GM03348 (cell line): Measurements from ENCODE around the gene KIR3DL3.
"Not testable (repeated sequence)": the region's sequence is repeated elsewhere in the genome, so short reads cannot be mapped to it uniquely, and the experiment has no call there.

ENCODE experiments used
- DNase-seq: peaks from one replicate; pipeline ENCODE4 v3.0.0; 2012; ENCODE audit warnings: low spot score

The KIR3DL3 gene

DNA sequence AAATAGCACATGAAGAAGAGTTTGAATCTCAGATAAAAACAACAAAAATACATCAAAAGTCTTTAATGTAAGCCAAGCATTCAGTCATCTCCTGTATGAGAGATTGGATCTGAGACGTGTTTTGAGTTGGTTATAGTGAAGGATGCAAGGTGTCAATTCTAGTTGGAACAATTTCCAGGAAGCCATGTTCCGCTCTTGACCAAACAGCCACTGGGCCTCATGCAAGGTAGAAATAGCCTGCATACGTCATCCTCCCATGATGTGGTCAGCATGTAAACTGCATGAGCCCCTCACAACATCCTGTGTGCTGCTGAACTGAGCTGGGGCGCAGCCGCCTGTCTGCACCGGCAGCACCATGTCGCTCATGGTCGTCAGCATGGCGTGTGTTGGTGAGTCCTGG lies at the start of gene KIR3DL3:
Gene KIR3DL3 (plus strand): TSS at position 301 of the 400 bp plus-strand sequence. CDS start 55 bp downstream, at position 356.
- no peak for DNase-seq

- DNase-seq: peak; percentile 67
Measured at GRCh38 chr19:54676210-54676834, 47.9 kb upstream of the KIR3DL3 start.

- DNase-seq: no peak
Measured at GRCh38 chr19:54677217-54677616, 47.0 kb upstream of the KIR3DL3 start.

DNA sequence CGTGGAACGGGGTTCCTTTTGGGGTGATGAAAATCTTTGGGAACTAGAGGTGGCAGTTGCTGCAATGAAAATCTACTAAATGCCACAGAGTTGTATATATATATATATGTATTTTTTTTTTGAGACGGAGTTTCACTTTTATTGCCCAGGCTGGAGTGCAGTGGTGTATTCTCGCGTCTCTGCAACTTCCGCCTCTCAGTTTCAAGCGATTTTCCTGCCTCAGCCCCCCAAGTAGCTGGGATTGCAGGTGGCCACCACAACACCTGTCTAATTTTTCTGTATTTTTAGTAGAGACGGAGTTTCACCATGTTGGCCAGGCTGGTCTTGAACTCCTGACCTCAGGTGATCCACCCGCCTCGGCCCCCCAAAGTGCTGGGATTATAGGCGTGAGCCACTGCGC lies 42.6 kb upstream of the KIR3DL3 start:
- DNase-seq: not testable (repeated sequence)

- DNase-seq: no peak
Measured at GRCh38 chr19:54682306-54682856, 41.9 kb upstream of the KIR3DL3 start.

GRCh38 chr19:54684527-54684926 lies 39.7 kb upstream of the KIR3DL3 start:
- no peak for DNase-seq

- no peak for DNase-seq
Measured at GRCh38 chr19:54691582-54692297, 32.5 kb upstream of the KIR3DL3 start.

DNA sequence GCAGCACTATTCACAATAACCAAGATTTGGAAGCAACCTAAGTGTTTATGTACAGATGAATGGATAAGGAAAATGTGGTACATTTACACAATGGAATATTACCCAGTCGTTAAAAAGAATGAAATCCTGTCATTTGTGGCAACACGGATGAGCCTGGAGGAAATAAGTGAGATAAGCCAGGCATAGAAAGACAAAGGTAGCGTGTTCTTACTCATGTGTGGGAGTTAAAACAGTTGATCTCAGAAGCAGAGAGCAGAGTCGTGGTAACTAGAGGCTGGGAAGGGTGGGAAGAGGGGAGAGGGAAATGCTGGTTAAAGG lies 32.0 kb upstream of the KIR3DL3 start:
- no peak for DNase-seq

- DNase-seq: no peak
Measured at GRCh38 chr19:54694648-54695047, 29.6 kb upstream of the KIR3DL3 start.

DNA sequence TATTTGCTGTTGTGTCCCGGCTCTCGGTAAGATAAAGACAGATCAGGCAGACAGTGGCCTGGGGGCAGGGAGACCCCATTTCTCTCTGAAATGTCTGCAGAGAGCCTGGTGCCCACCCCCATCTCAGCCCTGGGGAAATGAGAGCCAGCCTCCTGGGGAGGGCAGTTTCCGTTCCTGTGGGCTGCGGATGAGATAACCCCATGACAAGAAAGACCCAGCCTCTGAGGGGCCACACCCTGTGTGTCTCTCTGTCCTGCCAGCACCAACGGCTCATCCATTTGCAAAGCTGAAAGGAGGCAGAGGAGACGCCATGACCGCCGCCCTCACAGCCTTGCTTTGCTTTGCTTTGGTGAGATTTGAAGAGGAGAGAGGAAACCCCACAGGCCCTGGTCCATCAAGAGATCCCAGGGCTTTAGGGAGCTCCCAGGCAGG lies 28.1 kb upstream of the KIR3DL3 start:
- no peak for DNase-seq

DNA sequence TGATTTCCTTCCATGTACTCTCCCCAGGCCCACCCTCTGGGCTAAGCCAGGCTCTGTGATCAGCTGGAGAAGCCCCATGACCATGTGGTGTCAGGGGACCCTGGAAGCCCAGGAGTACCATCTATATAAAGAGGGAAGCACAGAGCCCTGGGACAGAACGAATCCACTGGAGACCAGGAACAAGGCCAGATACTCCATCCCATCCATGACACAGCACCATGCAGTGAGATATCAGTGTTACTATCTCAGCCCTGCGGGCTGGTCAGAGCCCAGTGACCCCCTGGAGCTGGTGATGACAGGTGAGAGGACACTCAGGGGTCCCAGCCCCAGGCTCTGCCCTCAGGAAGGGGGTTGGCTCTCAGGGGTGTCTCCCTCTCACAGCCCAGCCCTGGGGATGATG lies 27.5 kb upstream of the KIR3DL3 start:
- DNase-seq: no peak

DNA sequence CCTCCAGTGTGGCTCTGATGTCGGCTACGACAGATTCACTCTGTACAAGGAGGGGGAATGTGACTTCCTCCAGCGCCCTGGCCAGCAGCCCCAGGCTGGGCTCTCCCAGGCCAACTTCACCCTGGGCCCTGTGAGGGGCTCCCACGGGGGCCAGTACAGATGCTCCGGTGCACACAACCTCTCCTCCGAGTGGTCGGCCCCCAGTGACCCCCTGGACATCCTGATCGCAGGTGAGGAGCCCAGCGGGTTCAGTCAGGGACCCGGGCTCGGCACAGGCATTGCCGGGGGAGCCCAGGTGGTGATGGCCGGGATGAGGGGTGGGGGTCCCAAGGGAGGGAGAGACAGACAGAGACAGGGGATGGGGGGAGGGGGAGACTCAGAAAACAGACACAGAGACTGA lies 26.5 kb upstream of the KIR3DL3 start:
- not testable (repeated sequence) for DNase-seq

DNA sequence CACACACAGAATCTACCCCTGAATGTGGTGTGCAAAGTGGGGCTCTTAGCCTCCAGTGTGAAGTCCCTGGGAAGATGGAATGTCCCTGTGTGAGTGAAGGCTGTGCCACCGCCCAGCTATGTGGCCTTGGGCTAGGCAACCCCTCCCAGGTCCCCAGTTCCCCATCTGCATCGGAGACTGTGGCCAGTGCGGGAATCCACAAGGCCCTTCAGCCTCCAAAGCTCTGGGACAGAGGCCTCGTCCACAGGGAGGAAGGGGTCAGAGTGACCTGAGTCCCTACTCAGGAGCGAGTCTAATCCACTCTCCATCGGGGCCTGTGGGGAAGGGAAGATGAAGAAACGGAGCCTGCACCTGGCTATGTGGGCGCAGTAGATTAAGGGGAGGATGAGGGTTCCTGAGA lies 19.3 kb upstream of the KIR3DL3 start:
- DNase-seq: no peak

DNA sequence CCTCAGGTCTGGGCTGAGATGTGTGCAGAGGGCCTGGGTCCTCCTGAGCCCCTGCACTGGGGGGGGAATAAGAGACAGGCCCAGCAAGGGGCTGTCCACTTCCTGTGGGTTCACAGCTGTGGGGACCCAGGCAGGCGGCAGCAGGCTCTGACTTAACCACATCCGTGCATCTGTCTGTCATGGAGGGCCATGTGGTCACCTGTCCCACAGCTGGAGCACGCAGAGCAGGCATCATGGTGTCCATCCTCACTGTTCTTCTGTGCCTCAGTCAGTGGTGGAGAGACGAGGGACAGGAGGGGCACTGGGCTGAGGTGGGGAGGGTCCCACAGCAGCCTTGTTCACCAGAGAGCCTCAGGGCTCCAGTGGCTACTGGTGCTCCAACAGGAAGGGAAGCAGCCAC lies 16.3 kb upstream of the KIR3DL3 start:
- no peak for DNase-seq

GRCh38 chr19:54708781-54709180 lies 15.5 kb upstream of the KIR3DL3 start:
- DNase-seq: no peak

- DNase-seq: no peak
Measured at GRCh38 chr19:54709212-54709948, 14.9 kb upstream of the KIR3DL3 start.

DNA sequence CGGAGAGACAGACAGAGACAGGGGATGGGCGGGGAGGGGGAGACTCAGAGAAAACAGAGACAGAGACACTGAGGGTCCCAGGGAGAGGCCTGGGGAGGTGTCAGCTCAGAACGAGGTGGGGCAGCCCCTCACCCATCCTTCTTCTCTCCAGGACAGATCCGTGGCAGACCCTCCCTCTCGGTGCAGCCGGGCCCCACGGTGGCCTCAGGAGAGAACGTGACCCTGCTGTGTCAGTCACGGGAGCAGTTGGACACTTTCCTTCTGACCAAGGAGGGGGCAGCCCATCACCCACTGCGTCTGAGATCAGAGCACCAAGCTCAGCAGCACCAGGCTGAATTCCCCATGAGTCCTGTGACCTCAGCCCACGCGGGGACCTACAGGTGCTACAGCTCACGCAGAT lies 14.3 kb upstream of the KIR3DL3 start:
- not testable (repeated sequence) for DNase-seq

- no peak for DNase-seq
Measured at GRCh38 chr19:54724644-54725043, 402 bp downstream of the KIR3DL3 start.

DNA sequence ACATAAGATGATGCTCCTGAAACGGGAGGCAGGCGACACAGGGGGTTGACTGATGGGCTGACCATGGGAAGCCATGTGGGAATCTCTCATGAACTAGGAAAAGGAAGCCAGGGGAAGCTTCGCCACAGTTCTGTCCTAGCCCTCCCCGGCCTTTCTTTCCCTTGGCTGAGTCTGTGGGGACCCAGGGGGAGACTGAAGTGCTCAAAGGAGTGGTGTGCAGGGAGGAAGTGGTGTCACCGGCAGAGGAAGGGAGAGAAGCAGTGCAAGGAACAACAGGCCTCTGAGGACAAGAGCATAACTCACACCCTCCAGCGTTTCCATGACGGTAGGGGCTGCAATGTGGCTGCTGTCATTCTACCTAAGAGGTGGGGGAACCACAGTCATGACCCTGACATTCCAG lies 1.1 kb downstream of the KIR3DL3 start:
- DNase-seq: no peak

GRCh38 chr19:54727562-54727961 lies 3.3 kb downstream of the KIR3DL3 start:
- no peak for DNase-seq

DNA sequence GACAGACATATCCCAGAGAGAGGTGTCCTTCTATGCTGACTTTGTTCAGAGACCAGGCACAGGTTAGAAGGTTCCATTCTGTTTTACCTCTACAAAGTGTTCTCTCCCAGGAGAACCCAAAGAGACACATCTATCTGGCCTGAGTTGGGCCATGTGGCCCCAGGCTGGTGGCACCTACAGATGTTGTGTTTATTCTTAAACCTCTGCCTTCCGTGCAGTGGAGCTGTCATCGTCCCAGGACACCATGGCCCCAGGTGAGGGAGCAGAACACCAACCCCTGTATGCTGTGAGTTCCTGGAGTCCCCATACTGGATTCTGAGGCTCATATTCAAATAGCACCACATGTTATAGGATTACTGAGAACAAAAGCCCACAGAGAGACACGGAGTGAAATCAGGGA lies 3.9 kb downstream of the KIR3DL3 start:
- no peak for DNase-seq

DNA sequence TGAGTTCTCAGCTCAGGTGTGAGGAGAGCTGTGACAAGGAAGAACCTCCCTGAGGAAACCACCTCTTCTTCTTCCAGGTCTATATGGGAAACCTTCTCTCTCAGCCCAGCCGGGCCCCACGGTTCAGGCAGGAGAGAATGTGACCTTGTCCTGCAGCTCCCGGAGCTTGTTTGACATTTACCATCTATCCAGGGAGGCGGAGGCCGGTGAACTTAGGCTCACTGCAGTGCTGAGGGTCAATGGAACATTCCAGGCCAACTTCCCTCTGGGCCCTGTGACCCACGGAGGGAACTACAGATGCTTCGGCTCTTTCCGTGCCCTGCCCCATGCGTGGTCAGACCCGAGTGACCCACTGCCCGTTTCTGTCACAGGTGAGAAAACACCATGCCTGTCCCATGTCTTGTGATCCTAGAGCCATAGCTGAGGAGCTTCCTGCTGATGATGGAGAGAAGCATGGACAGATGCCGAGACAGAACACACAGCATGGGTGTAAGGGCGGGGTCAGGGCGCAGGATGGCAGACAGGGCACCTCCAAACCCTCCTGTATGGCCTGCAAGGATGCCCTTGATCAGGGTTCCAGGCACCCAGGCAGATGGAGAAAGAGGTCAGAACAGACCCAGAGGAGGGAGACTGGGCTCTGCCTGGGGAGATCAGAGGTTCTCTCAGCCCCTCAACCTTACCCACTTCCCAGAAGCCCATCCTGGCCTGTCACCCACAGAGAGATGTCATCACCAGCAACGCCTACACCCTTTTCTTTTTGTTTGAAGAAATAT lies 5.4 kb downstream of the KIR3DL3 start:
- no peak for DNase-seq
